SHP77 treated with DMSO at 0.1 percent for 48 hours (cell line): ENCODE measurements around the gene USP7.
"Not testable (repeated sequence)": the region's sequence is repeated elsewhere in the genome, so short reads cannot be mapped to it uniquely, and the experiment has no call there.

Source experiments
- DNase-seq: peaks from one replicate; lab custom pipeline; 2025; lab: John Stamatoyannopoulos, UW

USP7 gene

DNA sequence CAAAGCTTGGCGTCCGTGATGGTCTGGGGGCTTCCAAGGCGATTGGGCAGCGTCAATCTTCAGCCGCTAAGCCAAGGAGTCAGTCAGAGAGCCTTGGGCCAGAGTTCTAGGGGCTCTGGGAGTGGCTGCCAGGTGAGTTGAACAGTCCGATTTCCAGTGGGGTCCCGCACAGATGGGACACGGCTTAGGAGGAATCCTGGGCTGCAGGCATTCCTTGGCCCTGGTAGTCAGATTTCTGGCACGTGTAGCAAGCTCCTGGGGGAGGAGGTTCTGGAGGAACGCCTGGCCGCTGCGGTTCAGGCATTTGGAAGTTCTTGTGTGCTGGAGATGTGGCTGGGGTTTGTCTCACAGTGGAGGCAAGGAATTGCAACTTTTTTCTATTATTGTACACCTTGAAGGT lies 120.4 kb downstream of the USP7 start:
- not testable (repeated sequence) for DNase-seq
